Activated CD8-positive, alpha-beta memory T cell treated with anti-CD3 and anti-CD28 coated beads, Interleukin-2, amount 10 ng/mL, durations not matched to agents 7 days and 5 days (primary cell): ENCODE results near the gene ALDH2. TPM values are rescaled to one million over a fixed set of nuclear protein-coding genes. Genes with fewer than 3 reads are reported as not detected.
"Not testable (repeated sequence)": the region's sequence is repeated elsewhere in the genome, so short reads cannot be mapped to it uniquely, and the experiment has no call there.

ENCODE experiments used
- ATAC-seq: fragments of 150-1000 bp; cut with Tn5 transposase; one replicate; pipeline ENCODE4 v1.10.0; 2021; ENCODE audit warnings: moderate library complexity
- CTCF ChIA-PET: fragments of 350-600 bp; sonication (Branson Sonifier 250); formaldehyde crosslinking; loops from one replicate; lab custom pipeline; 2021; ENCODE audit warnings: antibody characterized with exemption; lab: Charles Lee
- DNase-seq: peaks from one replicate; pipeline ENCODE4 v3.0.0-alpha.2; 2020
- H3K27ac Mint-ChIP-seq: one replicate; pipeline ENCODE4 v1.8.0; 2021; ENCODE audit warnings: mild to moderate bottlenecking, mixed read lengths
- H3K27me3 Mint-ChIP-seq: one replicate; pipeline ENCODE4 v1.8.0; 2021; ENCODE audit warnings: mixed read lengths
- H3K36me3 Mint-ChIP-seq: one replicate; pipeline ENCODE4 v1.8.0; 2021; ENCODE audit warnings: mild to moderate bottlenecking, mixed read lengths
- H3K4me1 Mint-ChIP-seq: one replicate; pipeline ENCODE4 v1.8.0; 2021; ENCODE audit warnings: mixed read lengths
- H3K4me3 Mint-ChIP-seq: one replicate; pipeline ENCODE4 v1.8.0; 2021; ENCODE audit warnings: mild to moderate bottlenecking, moderate library complexity, mixed read lengths
- H3K9me3 Mint-ChIP-seq: one replicate; pipeline ENCODE4 v1.8.0; 2022; ENCODE audit warnings: low read depth, mixed read lengths
- total RNA-seq, 2 experiments: library from RNA; stranded (reverse); gene quantifications; one replicate each; pipeline ENCODE4 v1.2.3, GENCODE V29; 2021

ALDH2 gene
- total RNA-seq, 2 experiments from 2014 or later: 0.68 to 0.73 TPM

DNA sequence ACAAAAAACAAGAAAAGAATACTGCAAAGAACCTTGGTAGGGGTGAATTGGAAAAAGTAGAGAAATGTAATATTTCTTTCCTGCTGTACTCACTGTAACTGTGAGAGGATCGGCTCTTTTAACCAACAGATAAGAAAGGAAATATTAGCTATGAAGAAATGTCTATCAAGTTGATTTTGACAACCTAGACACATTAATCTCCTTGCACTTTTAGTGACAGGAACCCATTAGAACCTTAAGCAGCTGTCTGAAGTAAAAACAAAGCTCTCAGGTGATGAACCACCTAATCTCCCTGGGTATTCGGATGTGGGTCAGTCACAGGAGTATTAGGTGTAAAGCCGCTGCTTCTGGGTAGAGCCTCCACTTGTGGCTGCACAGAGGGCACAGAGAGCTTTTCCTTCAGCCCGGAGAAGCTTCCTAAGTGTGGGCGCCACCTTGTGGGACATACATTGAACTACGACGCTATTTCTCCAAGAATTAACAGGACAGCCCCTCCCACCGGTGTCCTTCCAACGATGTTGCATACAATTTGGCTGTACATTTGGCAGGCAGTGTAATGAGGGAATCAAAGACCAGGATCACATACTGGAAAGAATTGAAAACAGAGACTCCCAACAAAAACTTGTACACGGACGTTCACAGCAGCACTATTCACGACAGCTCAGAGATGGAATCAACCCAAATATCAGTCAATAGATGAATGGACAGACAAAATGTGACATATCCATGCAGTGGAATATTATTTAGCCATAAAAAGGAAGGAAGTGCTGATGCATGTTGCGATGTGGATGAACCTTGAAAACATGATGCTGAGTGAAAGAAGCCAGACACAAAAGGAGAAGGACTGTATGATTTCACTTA is 46.4 kb downstream of the ALDH2 start:
- Mint-ChIP-seq H3K4me3 (no peak overlapping the region), H3K27ac (no peak overlapping the region), H3K27me3 (peaks cover 3% of the 10 kb centered on the region), H3K4me1 (peaks cover 8% of the 10 kb centered on the region), H3K9me3 (no peaks in the 10 kb centered on the region), H3K36me3 (no peaks in the 10 kb centered on the region)
- CTCF ChIA-PET: interaction anchor here (0.7 to 2.0 kb wide), 32 partner anchors 10 to 574 kb away, joined by 3 to 26 read pairs (median 5); partner anchors contain the start of genes ACAD10, BRAP, ERP29 and MAPKAPK5
- peak; percentile 79 for DNase-seq
- ATAC-seq: peak; percentile 95

DNA sequence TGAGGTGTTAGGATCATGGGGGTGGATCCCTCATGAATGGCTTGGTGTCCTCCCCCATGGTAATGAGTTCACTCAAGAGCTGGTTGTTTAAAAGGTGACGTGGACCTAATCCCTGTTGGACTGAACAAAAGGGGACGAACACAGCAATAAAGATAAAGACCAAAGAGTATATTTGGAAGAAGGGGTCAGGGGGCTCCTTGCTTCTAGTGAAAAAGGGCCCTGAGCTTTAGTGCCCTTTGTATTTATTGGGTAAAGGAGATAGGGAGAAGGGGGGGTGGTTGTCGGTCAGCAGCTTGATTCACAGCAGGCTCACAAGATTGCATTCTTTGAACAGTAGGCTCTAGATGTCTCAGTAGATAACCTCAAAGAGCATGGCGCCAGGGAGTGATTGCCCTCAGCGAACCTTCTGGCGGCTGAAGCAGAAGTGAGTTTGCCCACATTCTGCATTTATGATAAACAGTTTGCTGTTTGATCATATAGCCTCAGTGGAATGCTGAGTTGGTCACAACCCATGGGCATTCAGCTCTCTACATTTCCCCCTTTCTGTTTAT is 49.4 kb downstream of the ALDH2 start:
- DNase-seq (no peak), ATAC-seq (no peak)
- no peaks in the 10 kb centered on the region for H3K9me3 Mint-ChIP-seq
- H3K27me3 Mint-ChIP-seq: peaks cover 16% of the 10 kb centered on the region
- CTCF ChIA-PET: interaction anchor here (0.6 to 2.1 kb wide), 6 partner anchors 12 to 1136 kb away, joined by 3 to 8 read pairs (median 3); no protein-coding TSS in a partner anchor
- no peak overlapping the region for H3K27ac Mint-ChIP-seq
- H3K36me3 Mint-ChIP-seq: no peaks in the 10 kb centered on the region
- peaks cover 8% of the 10 kb centered on the region for H3K4me1 Mint-ChIP-seq
- no peak overlapping the region for H3K4me3 Mint-ChIP-seq

DNA sequence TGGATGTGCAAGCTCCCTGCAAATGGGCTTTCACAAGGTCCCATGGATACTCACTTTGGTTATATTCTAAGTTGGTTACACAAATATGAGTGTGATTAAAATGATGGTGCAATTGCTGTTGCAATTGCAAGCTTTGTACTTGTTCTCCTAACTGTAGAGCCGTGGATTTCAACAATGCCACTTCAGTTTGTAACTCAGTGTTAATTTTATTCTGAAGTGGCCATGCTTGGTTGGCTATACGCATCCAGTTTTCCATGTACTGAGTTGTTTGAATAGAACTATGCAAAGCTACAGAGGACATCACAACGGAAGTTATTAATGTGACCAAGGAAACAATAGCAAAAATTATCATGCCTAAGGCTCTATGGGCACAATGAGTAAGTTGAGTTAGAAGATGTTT is 50.2 kb downstream of the ALDH2 start:
- H3K27me3 Mint-ChIP-seq: peaks cover 22% of the 10 kb centered on the region

DNA sequence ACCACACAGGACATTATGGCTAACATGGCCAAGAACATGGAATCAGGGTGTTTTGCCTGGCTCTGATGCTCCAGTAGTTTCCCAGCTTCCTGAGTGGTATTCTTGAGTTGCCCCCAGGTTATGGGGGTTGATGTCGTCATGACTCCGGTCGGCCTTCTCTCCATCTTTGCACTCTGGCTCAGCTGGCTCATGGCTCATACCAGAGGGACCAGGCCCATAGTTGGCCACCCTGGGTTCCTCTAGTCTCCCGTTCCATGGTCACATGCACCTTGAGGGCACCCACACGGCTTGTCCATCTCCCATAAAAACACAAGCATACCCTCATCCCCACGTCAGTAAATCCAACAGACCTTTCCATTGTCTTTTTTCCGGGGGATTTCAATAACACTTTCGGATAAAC is 51.6 kb downstream of the ALDH2 start:
- no peak for ATAC-seq
- Mint-ChIP-seq H3K27ac (no peak overlapping the region), H3K4me1 (peaks cover 2% of the 10 kb centered on the region), H3K27me3 (peaks cover 37% of the 10 kb centered on the region), H3K4me3 (no peak overlapping the region), H3K36me3 (no peaks in the 10 kb centered on the region), H3K9me3 (no peaks in the 10 kb centered on the region)
- CTCF ChIA-PET: interaction anchor here (1.4 kb wide), 1 partner anchor 9 kb away, joined by 5 read pairs; no protein-coding TSS in a partner anchor
- no peak for DNase-seq

More for the DNA sequence above, 50.2 kb downstream of the ALDH2 start:
- H3K4me1 Mint-ChIP-seq, H3K36me3 Mint-ChIP-seq, ATAC-seq, H3K27ac Mint-ChIP-seq, H3K4me3 Mint-ChIP-seq, DNase-seq, CTCF ChIA-PET, H3K9me3 Mint-ChIP-seq: not testable (repeated sequence)

GRCh38 chr12:111819191-111820158 is 52.7 kb downstream of the ALDH2 start:
- H3K4me1 Mint-ChIP-seq: no peaks in the 10 kb centered on the region
- H3K27me3 Mint-ChIP-seq: peaks cover 47% of the 10 kb centered on the region
- H3K27ac Mint-ChIP-seq: no peak overlapping the region
- CTCF ChIA-PET: interaction anchor here (1.4 kb wide), 1 partner anchor 10 kb away, joined by 5 read pairs; no protein-coding TSS in a partner anchor
- H3K9me3 Mint-ChIP-seq: no peaks in the 10 kb centered on the region
- H3K36me3 Mint-ChIP-seq: no peaks in the 10 kb centered on the region
- ATAC-seq (no peak), DNase-seq (no peak)
- no peak overlapping the region for H3K4me3 Mint-ChIP-seq

- CTCF ChIA-PET, H3K27ac Mint-ChIP-seq, H3K4me3 Mint-ChIP-seq: not testable (repeated sequence)
Observed at GRCh38 chr12:111820828-111821227, 54.1 kb downstream of the ALDH2 start.

GRCh38 chr12:111822886-111823285 is 56.2 kb downstream of the ALDH2 start:
- CTCF ChIA-PET: interaction anchor here (1.2 kb wide), 1 partner anchor 10 kb away, joined by 5 read pairs; no protein-coding TSS in a partner anchor
- peaks cover 48% of the 10 kb centered on the region for H3K27me3 Mint-ChIP-seq
- H3K4me1 Mint-ChIP-seq: no peaks in the 10 kb centered on the region

More at GRCh38 chr12:111820828-111821227, 54.1 kb downstream of the ALDH2 start:
- H3K9me3 Mint-ChIP-seq, ATAC-seq, H3K36me3 Mint-ChIP-seq, DNase-seq, H3K4me1 Mint-ChIP-seq: not testable (repeated sequence)
- peaks cover 50% of the 10 kb centered on the region for H3K27me3 Mint-ChIP-seq

GRCh38 chr12:111823891-111824290 is 57.2 kb downstream of the ALDH2 start:
- ATAC-seq: no peak
- no peaks in the 10 kb centered on the region for H3K36me3 Mint-ChIP-seq

More at GRCh38 chr12:111822886-111823285, 56.2 kb downstream of the ALDH2 start:
- H3K4me3 Mint-ChIP-seq: no peak overlapping the region
- ATAC-seq (no peak), DNase-seq (no peak)
- H3K9me3 Mint-ChIP-seq: no peaks in the 10 kb centered on the region
- H3K27ac Mint-ChIP-seq: no peak overlapping the region
- no peaks in the 10 kb centered on the region for H3K36me3 Mint-ChIP-seq

DNA sequence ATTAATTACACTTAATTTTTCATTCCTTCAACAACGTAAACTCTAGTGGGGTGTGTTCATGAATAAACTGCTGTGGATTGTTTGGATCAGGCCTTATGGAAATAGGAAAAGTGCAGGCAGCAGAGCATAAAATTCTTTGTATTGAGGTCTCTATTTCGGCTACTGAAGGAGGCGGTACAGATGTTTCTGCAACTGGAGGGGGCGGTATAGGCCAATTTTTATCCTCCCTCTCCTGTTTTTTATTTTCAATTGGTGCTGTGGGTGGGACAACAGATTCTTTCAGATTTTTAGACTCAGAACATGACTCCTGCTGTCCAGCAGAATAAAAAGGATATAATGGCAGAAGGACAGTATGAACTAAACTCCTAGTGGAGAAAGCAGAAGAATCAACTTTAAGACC is 57.6 kb downstream of the ALDH2 start:
- H3K27me3 Mint-ChIP-seq: peaks cover 43% of the 10 kb centered on the region
- ATAC-seq, H3K36me3 Mint-ChIP-seq, H3K4me1 Mint-ChIP-seq, H3K27ac Mint-ChIP-seq, DNase-seq, H3K9me3 Mint-ChIP-seq, H3K4me3 Mint-ChIP-seq: not testable (repeated sequence)
- CTCF ChIA-PET: interaction anchor here (1.1 to 2.6 kb wide), 2 partner anchors 138 to 563 kb away, joined by 3 to 9 read pairs; partner anchors contain the start of genes ACAD10 and BRAP

More at GRCh38 chr12:111823891-111824290, 57.2 kb downstream of the ALDH2 start:
- Mint-ChIP-seq H3K9me3 (no peaks in the 10 kb centered on the region), H3K4me1 (no peaks in the 10 kb centered on the region), H3K4me3 (no peak overlapping the region), H3K27ac (no peak overlapping the region), H3K27me3 (peaks cover 44% of the 10 kb centered on the region)
- no peak for DNase-seq
- CTCF ChIA-PET: no interaction called here

DNA sequence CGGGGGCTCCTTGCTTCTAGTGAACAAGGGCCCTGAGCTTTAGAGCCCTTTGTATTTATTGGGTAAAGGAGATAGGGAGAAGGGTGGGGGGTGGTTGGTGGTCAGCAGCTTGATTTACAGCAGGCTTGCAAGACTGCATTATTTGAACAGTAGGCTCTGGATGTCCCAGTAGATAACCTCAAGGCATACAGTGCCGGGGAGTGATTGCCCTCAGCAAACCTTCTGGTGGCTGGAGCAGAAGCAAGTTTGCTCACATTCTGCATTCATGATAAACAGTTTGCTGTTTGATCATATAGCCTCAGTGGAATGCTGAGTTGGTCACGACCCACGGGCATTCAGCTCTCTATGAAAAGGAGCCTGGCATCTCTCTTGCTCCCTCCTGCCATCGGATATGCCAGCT is 58.8 kb downstream of the ALDH2 start:
- ATAC-seq (no peak), DNase-seq (no peak)
- Mint-ChIP-seq H3K27ac (no peak overlapping the region), H3K4me1 (no peaks in the 10 kb centered on the region), H3K36me3 (no peaks in the 10 kb centered on the region), H3K27me3 (peaks cover 40% of the 10 kb centered on the region), H3K4me3 (no peak overlapping the region), H3K9me3 (no peaks in the 10 kb centered on the region)
- CTCF ChIA-PET: interaction anchor here (0.7 to 2.6 kb wide), 5 partner anchors 13 to 562 kb away, joined by 3 to 9 read pairs (median 3); partner anchors contain the start of genes ACAD10 and BRAP

DNA sequence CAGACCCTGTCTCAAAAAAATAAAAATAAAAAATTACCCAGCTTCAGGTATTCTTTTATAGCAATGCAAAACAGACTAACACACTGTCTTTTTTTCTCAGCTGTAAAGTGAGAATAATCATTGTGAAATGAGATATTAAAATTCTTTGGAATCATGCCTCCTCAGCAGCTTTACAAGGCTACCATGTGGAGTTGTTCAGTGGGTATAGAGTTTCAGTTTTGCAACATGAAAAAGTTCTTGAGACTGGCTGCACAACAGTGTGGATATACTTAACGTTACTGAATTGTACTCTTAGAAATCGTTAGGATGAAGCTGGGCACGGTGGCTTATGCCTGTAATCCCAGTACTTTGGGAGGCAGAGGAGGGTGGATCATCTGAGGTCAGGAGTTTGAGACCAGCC is 59.6 kb downstream of the ALDH2 start:
- H3K27ac Mint-ChIP-seq: no peak overlapping the region
- CTCF ChIA-PET: interaction anchor here (1.0 to 2.6 kb wide), 5 partner anchors 13 to 561 kb away, joined by 3 to 9 read pairs (median 4); no protein-coding TSS in a partner anchor
- no peaks in the 10 kb centered on the region for H3K9me3 Mint-ChIP-seq
- peaks cover 35% of the 10 kb centered on the region for H3K27me3 Mint-ChIP-seq
- H3K4me1 Mint-ChIP-seq: no peaks in the 10 kb centered on the region
- H3K36me3 Mint-ChIP-seq: no peaks in the 10 kb centered on the region
- no peak overlapping the region for H3K4me3 Mint-ChIP-seq
- DNase-seq (no peak), ATAC-seq (no peak)

- CTCF ChIA-PET: interaction anchor here (1.5 to 2.6 kb wide), 3 partner anchors 14 to 560 kb away, joined by 3 to 9 read pairs (median 4); no protein-coding TSS in a partner anchor
- Mint-ChIP-seq H3K9me3 (no peaks in the 10 kb centered on the region), H3K27ac (no peak overlapping the region), H3K27me3 (peaks cover 28% of the 10 kb centered on the region), H3K4me3 (no peak overlapping the region), H3K36me3 (no peaks in the 10 kb centered on the region), H3K4me1 (no peaks in the 10 kb centered on the region)
- ATAC-seq (no peak), DNase-seq (no peak)
Observed at GRCh38 chr12:111826992-111827391, 60.3 kb downstream of the ALDH2 start.
